ENCODE measurements around the gene HIBADH.

The HIBADH gene

GRCh38 chr7:27662490-27663205 lies at the start of gene HIBADH:
HIBADH (minus strand) TSS chr7:27662883; CDS start chr7:27662788, 95 bp downstream.
- peak; percentile 99 for DNase-seq

- DNase-seq, result no peak
Observed at GRCh38 chr7:27712217-27712616, 49.5 kb upstream of the HIBADH start.

GRCh38 chr7:27709137-27710075 lies 46.7 kb upstream of the HIBADH start:
- DNase-seq, result no peak

- DNase-seq, result no peak
Observed at GRCh38 chr7:27708485-27708884, 45.8 kb upstream of the HIBADH start.

- no peak for DNase-seq
Observed at GRCh38 chr7:27705200-27705594, 42.5 kb upstream of the HIBADH start.

- no peak for DNase-seq
Observed at GRCh38 chr7:27704422-27705199, 41.9 kb upstream of the HIBADH start.

GRCh38 chr7:27703181-27703580 lies 40.5 kb upstream of the HIBADH start:
- DNase-seq, result no peak

GRCh38 chr7:27700501-27700900 lies 37.8 kb upstream of the HIBADH start:
- DNase-seq, result no peak

- DNase-seq, result no peak
Observed at GRCh38 chr7:27699751-27700150, 37.1 kb upstream of the HIBADH start.

GRCh38 chr7:27697861-27698430 lies 35.3 kb upstream of the HIBADH start:
- DNase-seq, result no peak

- DNase-seq, result no peak
Observed at GRCh38 chr7:27695096-27695495, 32.4 kb upstream of the HIBADH start.

- DNase-seq, result no peak
Observed at GRCh38 chr7:27693794-27694193, 31.1 kb upstream of the HIBADH start.

- no peak for DNase-seq
Observed at GRCh38 chr7:27690649-27691048, 28.0 kb upstream of the HIBADH start.

GRCh38 chr7:27689591-27690164 lies 27.0 kb upstream of the HIBADH start:
- peak; percentile 39 for DNase-seq

- DNase-seq, result no peak
Observed at GRCh38 chr7:27689150-27689549, 26.5 kb upstream of the HIBADH start.

GRCh38 chr7:27688646-27689045 lies 26.0 kb upstream of the HIBADH start:
- DNase-seq, result no peak

GRCh38 chr7:27688056-27688455 lies 25.4 kb upstream of the HIBADH start:
- no peak for DNase-seq

GRCh38 chr7:27686315-27686714 lies 23.6 kb upstream of the HIBADH start:
- no peak for DNase-seq

GRCh38 chr7:27685893-27686292 lies 23.2 kb upstream of the HIBADH start:
- no peak for DNase-seq

- no peak for DNase-seq
Observed at GRCh38 chr7:27685209-27685608, 22.5 kb upstream of the HIBADH start.

- DNase-seq, result no peak
Observed at GRCh38 chr7:27684491-27684890, 21.8 kb upstream of the HIBADH start.

GRCh38 chr7:27680610-27681009 lies 17.9 kb upstream of the HIBADH start:
- DNase-seq, result no peak

All from NCI-H1694 treated with DMSO at 0.1 percent for 48 hours (cell line).